ENCODE data around the gene ADGRD2.

The ADGRD2 gene

DNA sequence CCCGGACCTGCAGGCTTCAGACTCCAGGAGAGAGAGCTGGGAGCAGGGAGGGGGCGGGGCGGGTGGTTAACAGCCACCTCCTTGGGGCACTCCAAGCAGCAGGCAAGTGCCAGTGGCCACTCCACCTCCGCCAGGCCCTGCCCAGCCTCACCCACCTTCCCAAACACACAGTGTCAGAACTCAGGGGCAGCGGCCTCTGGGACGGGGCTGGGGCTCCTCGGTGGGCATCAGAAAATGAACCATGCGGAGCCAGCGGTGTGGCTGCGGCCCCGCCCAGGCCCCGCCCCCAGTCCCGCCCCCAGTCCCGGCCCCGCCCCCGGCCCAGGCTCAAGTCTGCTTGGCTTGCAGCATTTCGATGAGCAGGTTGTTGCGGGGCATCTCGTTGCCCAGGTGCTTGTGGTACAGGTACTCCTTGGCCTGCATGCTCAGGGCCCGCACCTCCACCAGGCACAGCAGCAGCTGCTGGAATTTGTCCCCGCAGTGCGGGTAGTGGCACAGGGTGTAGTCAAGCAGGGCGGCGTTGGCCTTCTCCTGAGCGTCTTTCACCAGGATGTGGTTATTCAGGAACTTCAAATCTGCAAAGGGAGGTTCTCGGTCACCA is 32.3 kb downstream of the ADGRD2 start:
- DNase-seq: no peak

DNA sequence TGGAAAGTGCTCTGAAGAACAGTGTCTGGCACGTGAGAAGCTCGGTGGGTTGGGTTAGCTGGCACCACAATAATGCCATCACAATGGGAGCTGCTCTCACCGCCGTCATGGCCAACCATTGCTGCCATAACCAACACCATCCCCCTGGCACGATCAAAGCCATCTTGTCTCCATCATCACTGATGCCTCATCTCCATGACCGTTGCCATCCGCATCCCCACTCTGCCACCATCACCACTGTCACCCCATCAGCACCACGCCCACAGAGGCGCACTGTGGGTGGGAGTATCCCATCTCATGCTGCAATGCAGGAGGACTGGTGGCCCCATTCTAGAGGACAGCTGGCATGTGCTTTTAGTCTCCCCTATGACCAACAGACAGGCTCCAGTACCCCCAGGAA is 33.2 kb downstream of the ADGRD2 start:
- DNase-seq: no peak

DNA sequence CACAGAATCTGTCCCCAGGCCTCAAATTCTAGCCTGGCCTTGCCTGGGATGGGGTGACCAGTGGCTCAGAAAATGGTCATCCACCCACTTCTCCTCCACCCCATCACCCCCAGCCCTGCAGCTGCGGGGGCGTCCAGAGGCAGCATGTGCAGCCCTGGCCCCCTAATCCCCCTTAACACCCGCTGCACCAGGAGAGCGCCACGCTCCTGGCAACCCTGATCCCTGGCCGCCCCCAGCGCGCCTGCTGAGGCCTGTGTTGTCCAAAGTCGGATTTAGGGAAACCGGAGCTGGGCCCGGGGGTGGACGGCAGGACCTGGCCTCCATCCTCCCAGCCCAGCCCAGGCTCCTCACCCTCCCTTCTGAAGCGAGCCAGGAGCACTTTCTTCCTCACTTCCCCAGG is 35.0 kb downstream of the ADGRD2 start:
- DNase-seq: no peak

DNA sequence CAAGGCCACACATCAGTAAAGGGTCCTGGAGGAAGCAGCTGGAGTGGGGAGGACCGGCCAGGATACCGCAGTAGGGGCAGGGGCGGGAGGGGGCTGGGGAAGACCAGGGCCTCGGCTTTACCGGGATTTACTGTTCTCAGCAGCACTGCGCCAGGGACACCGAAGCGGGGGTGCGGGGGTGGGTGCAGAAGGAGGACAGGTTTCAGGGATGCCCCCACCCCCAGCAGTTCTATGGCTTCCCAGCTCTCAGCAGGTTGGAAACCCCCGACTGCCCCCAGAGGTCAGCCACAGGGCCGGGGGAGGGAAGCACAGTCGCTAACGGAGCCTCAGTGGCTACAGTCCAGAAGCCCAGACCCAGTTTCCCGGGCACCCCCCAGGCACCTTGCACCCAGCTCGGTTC is 35.7 kb downstream of the ADGRD2 start:
- DNase-seq: no peak

DNA sequence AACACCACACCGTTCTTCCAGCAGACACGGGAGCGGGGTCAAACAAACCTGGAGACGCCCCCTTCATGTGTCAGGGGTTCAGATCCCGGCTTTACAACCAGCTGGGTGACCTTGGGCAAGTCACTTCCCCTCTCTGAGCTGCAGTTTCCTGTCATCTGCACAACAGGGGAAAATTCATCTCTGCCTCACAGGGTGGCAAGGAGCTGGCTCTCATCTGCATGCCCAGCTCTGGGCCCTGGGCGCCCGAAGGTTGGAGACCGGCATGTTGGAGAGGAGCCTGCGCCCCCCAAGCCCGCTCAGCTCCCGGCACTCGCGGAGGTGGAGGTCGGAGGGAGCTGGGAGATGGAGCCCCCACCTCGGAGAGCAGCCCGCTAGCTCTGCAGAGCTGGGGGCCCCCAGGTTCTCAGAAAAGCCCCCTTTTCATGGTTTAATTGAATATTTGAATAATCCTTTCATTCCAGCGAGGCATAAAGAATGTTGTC is 36.6 kb downstream of the ADGRD2 start:
- DNase-seq: no peak

DNA sequence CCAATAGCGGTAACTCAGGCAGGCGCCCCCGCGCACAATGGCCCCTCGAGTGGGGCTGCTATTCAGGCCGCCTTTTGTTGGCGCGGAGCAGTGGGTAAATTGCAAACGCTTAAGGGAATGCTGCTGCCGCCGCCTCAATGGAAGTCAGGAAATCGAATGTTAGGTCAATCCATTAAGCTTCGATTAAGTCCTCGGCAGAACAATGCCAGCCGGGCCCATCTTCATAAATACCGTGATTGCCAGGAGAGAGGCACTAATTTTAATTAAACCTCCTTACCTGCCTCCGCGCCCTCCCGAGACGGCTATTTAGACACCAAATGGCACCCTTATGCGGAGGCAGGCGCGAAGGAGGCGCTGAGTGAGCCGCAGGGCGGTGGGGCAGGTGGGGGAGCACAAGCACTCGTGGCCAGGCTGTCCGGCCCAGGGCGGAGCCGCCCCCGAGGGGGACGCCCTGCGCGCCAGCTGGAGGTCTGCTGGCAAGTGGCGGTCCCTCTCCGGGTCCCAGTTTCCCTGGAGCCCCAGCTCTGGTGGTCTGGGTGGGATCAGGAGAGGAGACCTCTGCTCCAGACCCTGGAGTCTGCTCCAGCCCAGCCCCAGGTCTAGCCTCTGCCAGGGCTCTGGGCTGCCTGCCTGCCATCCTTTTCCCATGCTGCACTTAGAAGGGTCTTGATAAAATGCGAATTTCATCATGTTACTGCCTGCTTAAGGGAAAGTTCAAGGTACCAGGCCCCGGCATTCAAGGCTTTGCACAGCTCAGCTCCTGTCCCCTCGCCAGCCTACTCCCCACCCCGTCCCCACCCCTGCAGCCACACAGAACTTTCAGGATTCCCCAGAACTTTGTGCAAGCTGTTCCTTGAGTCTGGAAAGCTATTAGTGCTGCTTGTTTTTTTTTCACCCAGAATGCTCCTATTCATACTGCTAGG is 37.3 kb downstream of the ADGRD2 start:
- no peak for DNase-seq

DNA sequence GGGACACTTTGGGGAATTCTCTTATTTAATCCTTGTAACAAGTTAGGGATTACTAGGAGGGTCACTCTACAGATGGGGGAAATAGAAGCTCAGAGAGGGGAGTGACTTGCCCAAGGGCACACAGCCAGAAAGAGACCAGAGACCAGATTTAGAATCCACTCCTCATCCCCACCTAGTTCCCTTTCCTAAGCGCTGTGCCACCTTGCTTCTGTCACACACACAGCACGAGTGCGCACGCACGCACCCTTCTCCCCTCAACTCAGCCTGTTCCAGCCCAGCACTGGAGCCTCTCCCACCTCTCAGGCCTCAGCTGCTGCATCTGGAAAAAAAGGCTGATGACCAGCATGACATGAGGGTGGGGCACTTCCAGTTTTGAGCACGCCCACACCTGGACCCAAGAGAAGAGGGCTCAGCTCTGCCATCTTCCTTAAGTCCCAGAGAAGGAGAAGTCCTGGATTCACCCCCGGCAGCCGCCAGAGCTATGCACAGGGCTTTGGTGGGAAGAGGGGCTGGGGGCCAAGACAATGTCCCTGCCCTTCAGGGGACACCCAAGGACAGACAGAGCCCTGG is 38.5 kb downstream of the ADGRD2 start:
- no peak for DNase-seq

DNA sequence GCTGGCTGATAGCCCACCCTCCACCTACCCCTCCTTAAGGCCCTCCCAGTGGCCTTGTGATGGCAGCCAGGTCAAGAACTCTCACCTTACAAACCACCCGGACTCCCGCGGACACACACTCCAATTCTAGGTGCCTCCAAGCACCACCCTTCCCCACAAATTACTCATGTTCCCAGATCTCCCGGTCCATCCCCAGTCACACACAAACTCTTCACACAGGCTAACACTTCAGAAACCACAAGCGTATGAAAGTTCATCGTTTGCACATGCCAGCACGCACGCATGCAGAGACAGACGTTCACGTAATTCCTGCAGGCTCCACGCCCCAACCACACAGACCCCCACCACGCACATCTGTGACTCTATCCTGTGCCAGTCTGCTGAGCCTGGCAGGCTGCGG is 39.0 kb downstream of the ADGRD2 start:
- DNase-seq: no peak

DNA sequence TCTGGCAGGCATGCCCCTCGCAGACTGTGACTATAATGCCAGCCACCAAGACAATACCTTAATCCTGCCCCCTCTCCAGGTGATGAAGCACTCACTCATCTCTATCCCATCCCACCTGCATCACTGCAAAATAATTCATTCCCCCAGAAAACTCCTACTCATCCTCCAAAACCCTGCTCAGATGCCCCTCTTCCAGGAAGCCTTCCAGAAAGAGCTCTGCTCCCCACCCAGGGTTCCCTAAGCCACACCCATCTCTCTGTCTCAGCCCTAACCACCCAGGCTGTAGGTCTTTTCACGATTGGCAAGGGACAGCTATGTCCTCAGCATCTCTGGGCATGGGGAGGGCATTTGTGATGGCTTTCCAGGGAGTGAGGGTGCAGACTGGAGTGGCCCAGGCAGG is 39.8 kb downstream of the ADGRD2 start:
- no peak for DNase-seq

DNA sequence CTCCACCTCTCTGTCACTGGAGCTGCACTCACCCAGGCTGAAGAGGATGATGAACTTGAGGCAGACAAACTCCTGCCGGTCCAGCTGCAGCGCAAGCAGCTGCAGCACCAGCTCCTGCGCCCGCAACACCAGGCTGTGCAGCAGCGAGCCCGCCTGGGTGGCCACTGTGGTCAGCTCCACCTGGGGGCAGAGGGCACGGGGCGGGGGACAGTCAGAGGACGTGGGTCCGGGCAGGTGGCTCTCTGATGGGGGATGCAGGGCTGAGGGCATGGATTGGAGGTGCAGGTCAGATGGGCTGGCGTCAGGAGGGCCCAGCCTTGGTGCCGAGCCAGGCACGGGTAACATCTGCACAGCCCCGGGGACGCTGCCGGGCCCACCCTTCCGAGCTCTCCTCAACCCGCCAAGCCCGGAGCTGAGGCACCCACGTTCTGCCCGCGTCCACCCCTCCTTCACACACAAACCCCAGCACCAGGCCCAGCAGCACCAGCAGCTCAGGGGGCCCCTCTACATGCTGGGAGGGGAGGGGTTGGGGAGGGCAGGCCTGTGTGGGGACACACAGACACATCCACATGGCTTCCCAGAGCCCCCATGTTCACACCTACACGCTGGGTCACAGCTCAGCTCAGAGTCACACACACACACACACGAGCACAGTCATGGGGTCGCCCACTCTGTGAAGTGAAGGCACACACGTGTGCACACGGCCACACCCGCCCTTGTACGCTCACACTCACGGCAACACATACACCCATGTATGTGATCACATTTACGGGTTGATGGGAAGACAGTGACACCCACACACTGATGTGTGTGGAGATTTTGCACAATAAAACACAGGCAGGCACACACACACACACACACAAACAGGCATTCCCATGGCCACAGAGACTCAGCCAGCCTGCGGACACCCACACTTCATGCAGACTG is 41.1 kb downstream of the ADGRD2 start:
- DNase-seq: no peak

DNA sequence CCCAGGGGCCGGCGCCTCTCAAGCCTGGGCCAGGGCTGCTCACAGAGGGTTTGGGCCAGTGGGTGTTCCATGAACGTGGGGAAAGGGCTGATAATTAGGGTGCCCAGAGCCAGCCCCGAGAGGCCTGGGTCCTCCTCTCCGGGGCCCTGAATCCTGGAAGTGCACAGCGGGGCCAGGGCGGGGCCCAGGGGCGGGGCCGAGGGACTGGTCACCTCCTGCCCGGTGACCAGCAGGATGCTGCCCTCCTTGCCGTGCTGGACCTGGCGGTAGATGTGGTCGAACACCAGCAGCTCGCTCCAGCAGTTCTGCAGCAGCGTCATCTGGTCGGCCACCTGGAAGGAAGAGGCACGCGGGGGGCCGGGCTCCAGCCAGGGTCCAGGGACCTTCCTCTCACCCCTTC is 42.6 kb downstream of the ADGRD2 start:
- no peak for DNase-seq

DNA sequence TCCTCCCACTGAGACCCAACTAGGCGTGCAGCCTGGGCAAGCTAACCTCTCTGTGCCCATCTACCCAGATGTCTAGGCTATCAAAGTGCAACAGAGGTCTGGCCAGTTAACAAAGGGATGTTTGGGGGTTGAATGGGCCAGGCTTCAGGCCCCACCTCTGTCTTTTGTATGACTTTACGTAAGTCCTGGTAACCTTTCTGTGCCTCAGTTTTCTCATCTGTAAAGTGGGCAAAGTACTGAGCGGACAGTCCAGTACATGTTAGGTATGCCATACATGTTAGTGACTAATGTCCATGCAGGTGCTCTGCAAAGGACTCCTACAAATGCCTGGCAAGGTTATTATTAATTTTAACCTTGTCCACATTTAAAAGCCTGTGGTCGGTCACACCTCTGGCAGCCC is 43.0 kb downstream of the ADGRD2 start:
- no peak for DNase-seq

DNA sequence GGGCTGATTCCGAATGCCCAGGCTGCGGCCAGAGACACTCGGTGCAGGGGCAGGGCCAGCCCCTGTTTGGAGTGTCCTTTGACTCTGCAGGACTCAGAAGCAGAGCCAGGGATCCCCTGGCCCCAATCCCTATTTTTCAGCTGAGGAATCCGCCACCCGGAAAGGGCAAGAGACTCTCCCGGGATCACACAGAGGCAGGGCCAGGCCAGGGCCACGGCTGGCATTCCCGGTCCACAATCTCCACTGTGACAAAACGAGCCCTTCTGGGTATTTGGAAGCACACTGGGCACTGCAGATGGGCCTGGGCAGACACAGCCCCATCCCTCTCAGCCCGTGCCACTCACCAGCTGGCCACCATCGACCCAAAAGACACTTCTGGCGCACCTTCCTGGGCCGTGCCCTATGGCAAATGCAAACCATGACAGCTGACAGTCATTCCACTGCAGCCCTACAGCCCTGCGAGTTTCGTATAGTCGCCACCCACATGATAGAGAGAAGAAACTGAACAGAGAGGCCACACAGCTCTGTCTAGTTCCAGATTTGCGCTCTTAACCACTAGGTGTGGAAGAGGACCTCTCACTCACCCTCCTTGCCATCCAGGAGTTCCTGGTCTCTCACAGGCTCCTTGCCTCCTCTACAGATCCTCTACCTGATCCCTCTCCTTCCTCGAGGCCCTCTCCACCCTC is 43.7 kb downstream of the ADGRD2 start:
- DNase-seq: no peak

DNA sequence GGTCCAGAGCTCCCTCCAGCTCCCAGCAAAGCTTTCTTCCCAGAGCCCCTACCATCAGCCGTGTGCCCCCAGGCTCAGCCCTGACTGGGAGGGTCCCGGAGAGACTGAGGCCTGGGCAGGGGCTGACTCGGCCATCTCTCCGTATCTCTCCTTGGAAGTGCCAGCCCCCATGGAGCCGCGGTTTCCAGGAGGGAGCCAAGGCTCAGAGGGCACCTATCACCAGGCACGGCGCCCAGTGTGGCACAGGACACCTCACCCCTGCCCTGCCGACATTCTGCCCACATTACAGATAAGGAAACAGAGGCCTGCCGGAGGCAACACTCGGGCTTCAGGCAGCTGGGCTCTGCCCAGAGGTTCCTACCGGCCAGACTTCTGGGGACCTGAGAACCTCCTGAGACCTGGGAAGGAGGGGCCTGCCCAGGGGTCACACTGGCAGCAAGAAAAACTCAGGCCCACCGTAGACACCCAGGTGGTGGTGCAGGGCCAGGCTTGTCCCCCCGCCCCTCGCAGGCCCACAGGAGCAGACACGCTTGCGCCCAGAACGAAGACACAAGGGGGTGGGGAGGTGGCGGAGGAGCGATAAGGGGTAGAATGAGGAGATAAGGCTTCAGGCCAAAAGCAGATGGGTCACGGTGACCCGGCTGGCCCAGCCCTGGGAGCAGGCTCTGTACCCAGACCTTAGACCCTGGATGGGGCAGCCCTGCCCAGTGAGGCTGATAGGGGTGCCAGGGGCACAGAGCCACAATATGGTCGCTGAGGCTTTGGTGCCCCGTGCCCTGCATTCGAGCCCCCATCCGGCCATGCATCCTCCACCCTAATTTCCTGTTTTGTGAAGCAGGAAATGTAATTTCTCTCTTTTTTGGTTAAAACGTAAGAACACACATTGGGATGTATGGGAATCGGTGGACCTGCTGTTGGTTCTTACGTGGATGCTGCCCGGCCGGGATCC is 45.1 kb downstream of the ADGRD2 start:
- no peak for DNase-seq

DNA sequence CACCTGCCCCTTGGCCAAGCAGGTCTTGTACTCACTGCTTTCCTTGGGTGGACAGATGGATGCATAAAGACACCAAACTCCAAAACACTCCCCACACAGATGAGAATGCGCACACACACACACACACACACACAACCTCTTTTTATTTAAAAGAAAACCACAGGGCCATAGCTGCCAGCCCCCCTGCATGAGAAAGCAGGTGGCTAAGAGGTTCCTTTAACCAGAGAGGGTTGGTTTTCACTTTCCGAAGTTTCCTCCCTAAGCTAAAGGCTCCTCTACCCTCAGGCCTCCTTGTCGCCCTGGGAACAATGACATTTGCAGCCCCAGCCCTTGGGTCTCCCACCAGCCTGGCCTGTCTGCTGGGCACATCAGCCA is 45.8 kb downstream of the ADGRD2 start:
- DNase-seq: no peak

DNA sequence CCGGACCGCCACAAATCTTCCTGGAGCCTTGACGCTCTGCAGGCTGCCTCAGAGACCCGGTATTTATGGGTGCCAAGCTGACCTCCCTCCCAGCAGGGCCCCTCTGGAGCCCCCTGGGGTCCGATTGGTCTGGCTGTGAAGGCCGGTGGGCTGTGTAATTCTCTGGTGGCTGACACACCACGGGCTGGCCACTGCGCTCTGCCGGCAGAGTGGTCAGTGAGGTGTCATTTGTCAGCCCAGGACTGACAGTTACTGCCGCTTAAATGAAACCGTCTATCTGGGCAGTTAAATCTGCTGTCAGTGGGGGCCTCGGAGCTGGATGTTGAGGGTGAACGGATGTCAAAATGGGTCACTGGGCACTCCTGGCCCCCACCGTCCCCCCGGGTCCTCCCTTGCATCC is 46.2 kb downstream of the ADGRD2 start:
- DNase-seq: no peak

DNA sequence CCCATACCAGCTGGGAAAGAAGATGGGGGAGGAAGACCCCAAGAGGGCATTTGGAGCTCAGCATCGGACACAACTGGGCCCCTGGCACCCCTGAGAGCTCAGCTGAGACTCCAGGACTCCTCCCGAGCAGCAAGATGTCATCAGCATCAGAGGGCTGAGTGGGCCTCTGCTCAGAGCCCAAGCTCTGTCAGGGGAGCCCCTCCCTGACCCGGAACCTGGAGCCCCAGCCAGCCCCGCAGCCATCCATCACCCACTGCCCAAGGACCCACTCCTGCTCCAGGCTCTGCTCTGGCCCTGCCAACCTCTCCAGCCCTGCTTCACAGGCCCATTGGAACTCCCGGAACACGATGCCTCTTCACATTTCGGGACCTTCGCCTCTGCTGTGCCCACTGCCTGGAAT is 47.2 kb downstream of the ADGRD2 start:
- DNase-seq: no peak

DNA sequence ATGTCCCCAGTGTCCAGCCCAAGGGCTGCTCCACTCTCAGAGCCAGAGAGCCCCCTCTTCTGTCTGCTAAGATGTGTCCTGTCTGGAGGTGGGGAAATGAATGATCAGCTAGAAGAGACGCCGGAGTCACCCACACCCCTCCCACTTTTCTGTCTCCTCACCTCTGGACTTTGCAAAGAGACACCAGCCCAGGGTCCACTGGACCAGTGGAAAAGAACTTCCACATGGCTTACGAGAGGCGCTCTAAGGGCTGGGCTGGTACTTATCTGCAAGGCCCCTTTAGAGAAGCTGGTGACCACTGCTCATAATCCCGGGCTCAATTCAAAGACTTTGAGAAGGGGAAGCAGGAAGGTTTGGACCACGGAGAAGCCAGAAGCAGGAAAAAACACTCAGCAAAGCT is 47.8 kb downstream of the ADGRD2 start:
- DNase-seq: no peak

DNA sequence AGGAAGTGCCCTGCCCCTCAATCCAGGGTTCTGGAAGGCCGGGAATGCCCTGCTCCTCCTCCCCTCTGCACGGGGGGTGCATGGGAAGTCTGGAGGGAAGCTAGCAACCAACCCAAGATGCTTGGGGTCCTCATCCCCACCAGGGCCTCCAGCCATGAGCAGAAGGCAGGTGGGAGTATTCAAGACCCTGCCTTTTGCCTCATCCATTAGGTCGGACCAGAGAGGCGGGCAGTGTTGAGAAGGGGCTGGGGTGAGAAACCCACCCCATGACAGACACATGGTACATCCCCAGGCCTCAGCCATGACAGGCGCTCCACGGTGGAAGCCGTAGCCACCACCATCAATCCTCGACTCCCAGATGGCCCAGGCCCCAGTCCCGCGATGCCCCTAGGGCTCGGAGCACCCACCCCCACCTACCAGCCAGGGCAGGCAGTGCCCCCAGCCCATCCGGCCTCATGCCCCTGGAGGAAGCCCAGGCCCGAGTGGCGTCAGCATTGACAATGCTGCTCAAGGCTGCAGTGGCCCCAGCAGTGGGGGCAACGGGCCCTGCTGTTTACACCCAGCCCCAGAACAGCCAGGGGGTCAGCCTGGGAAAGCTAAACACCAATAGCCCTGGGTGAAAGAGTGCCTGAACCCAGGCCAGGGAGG is 48.4 kb downstream of the ADGRD2 start:
- no peak for DNase-seq

DNA sequence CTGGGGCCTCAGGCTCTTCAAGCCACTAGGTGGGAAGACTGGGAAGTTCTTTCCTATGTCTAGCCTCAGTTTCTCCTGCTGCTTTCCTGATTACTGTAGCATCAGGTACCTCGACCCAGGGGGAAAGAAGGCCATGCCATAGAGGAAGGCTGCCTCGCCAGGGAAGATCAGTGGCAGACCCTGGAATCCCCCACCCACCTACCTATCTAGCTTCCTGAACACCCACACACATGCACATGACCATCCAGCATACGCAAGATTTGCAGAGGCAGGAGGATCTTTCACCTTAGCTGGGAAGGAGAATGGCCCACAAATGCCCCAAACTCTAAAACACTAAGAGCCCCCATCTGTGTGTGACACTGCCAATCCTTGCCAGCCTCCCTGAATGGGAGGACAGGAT is 49.0 kb downstream of the ADGRD2 start:
- no peak for DNase-seq
